NCI-H2196 treated with DMSO at 0.1 percent for 48 hours (cell line): ENCODE results near the gene MARCHF9.

Source experiments
- DNase-seq: peaks from one replicate; lab custom pipeline; 2025; ENCODE audit not compliant: unreplicated experiment; lab: John Stamatoyannopoulos, UW

The MARCHF9 gene

DNA sequence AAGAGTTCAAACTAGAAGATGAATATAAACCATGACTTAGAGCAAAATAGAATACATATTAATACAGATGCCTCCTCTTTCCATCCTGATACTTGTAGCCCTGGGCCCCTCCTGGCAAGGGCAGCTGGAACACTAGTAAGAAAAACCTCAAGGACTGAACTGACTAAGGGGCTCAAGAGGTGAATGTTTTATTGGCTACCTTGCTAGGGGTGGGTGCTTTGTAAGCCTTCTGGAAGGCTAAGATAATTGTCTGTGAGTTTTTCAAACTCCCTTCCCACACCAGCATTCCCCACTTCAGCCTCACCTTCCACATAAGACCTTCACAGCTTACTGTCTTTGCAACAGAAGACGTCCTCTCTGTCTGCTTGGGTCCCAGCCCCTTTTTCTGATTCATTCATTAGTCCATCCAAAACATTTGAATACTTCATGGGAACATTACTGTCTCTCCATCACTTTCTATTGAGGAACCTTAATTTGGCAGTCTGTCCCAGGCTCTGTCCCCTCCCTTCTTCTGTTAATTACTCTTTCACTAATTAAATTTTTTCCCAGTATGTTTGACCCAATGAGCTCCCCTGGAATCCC, 1.1 kb upstream of the MARCHF9 start:
- DNase-seq: no peak

DNA sequence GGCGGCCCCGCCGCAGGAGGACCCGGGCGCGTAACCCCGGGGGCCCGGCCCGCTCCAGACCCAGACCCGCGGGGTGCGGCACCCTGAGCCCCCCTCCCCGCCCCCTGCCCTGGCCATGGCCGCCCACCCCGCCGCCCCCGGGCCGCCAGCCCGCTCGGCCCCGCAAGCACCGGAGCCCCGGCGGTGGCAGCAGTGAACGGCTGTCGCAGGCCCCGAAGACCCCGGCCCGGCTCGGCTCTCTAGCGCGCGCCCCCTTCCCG, 221 bp downstream of the MARCHF9 start:
- no peak for DNase-seq

DNA sequence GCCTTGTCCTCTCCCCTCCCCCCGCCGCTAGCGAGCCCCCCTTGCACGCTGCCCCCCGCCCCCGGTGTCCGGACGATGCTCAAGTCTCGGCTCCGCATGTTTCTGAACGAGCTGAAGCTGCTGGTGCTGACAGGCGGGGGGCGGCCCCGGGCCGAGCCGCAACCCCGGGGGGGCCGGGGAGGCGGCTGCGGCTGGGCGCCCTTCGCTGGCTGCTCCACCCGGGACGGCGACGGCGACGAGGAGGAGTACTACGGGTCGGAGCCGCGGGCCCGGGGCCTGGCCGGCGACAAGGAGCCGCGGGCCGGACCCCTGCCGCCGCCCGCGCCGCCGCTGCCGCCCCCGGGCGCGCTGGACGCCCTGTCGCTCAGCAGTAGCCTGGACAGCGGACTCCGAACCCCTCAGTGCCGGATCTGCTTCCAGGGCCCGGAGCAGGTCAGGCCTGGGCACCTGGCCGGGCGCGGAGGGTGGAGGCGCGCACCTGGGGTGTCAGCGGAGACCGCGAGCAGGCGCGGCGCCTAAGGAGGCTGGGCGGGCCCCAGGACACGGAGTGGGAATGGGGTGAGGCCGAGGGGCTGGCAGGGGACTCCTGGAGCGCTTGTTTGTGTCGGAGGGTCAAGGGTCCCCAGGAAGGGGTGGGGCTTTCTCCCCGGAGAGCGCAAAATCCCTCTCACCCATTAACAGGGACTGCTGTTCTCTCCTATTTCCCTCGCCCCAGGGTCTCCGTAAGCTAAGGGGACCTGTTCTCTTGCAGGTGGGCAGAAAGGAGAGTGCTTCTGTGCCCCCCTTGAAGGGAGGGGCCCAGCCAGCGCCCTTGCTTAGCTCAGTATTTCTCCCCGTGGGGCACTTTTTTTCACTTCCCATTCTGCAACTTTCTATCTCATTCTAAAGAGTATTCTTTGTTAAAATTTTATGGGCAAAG, 810 bp downstream of the MARCHF9 start:
- no peak for DNase-seq

GRCh38 chr12:57756406-57757341, 1.8 kb downstream of the MARCHF9 start:
- DNase-seq: no peak

DNA sequence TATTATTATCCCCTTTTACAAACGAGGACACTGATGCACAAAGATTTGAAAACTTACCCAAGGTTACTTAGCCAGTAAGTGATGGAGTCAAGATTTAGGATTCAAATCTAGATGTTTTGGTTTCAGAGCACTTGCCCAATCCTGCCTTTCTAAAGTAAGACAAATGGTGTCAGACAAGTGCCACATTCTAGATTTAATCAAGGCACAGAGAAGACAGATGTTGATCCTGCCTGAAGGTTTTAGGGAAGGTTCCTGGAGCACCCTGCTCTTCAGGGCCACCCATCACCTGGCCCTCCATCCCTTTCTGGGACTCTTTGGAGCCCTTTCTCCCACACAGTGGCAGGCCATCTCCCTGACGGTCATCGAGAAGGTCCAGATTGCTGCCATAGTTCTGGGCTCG, 2.9 kb downstream of the MARCHF9 start:
- DNase-seq: no peak

DNA sequence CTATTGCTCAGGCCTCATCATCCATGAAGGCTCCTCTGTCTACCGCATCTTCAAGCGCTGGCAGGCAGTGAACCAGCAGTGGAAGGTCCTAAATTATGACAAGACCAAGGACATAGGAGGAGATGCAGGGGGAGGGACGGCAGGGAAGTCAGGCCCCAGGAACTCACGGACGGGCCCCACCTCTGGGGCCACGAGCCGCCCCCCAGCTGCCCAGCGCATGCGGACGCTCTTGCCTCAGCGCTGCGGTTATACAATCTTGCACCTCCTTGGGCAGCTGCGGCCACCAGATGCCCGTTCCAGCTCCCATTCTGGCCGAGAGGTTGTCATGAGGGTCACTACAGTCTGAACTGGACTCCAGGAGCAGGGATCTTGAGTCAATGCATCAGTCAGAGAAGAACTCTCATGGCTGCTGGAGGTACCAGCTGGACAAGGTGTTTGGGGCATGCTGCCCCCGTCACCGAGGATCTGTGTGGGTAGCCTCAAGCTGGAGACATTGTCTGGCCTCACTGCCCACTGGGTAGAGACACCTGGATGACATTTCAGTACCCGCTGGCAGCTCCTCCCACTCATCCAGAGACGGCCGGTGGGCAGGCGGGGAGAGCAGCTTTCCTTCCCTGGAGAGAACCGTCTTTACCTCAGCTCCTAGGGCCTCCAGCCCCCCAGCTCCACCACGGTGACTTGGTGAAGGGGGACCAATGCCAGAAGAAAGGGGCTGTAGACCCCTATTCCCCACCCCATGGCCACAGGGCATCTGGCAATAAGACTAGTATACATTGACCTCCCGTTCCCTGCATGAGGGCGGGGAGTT, 3.9 kb downstream of the MARCHF9 start:
- no peak for DNase-seq

DNA sequence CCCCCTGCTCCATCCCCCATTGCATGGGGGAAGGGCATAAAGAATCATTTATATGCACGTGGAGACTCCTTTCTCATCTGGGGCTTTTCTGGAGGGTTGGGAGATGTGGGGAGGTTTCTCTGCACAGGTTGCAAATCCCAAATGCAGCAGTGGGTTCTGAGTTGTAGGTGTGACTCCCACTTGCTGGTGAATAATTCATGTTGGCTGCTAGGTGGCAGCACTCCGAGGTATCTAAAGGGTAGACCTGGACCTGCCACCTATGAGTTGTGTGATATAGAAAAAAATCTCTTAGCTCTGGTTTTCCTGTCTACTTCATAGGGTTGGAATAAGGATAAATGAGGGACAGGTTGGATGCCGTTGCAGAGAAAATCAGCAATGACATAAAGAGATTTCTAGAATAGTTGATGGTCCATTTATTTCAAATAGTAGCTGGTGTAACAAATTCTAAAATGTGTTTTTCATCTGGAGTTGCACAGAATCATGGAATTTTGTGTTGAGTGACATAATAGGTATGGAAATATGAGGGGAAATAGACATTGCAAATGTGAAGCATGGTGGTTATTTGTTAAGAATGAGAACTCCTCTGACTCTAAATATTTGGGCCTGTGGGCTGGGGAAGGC, 4.6 kb downstream of the MARCHF9 start:
- DNase-seq: peak; percentile 40

DNA sequence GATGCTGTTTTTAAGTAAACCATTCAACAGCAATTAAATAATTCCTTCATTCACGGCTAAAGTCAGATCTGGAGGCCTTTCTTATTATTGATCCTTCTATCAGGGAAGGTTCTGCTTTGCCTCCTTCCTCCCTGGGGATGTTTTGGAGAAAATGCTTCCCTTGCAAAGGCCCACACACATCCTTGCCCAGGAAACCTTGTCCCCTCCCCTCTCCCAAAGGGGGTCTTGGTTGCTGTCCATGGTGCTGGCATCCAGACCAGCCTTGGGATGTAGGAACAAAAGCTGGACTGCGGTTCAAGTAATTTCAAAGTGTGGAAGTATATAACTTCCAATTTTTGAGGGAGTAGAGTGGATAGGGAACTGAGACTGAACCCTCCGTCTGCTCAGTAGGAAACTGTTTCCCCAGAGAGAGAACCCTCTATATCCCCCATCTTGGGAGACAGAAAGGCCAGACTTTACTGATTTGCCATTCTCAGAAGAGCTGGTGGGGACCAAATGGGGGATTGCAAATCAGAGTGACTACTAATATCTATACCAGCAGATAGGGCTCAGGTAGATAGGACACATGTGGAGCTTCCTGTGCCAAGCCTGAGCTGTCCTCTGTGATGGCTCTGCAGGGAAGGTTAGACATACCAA, 5.6 kb downstream of the MARCHF9 start:
- DNase-seq: no peak

DNA sequence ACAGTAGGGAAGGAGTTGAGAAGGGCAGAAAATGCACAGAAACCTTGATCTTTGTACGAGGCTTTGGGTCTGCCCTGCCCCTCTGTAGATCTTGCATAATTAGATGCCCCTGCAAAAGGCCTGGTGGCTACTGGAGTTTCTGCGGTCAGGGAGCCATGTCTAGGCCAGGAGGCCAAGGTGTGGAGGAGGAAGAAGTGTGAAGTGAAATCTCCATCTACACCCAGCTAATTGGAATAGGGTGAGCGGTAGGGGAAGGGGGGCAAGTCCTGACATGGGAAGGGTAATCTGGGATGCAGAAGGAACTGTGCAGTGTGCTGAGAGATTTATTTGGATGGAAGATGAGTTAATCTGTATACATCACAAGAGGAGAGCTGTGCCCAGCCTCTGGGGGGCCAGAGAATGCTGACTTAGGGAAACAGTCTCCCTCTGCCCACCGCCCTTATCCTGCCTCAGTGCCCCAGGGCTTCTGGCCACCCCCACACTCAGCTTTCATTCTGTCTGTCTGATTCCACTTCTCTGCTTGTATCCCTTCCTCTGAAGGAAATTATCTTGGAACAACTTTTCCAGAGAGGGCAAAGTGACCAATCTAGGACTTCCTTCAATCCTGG, 6.6 kb downstream of the MARCHF9 start:
- no peak for DNase-seq

DNA sequence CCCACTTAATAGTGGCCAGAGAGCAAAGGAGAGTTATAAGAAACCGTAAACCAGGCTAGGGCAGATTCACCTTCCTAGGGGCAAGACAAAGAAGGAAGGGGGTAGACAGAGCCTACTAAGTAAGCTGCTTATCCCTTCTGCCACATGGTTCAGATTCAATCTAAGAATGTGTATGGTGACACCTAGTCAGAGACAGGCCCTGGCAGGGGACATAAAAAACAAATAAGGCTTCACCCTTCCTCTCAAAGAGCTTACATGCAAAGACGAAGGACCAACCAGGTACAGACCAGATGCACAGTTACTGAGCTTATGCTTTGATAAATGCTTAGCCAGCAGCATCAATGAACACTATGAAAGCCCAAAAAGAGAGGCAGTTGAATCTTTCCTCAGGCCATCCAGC, 7.6 kb downstream of the MARCHF9 start:
- DNase-seq: no peak

- DNase-seq: no peak
These were observed 9.2 kb downstream of the MARCHF9 start for GRCh38 chr12:57763881-57764661.

GRCh38 chr12:57764662-57765002, 9.7 kb downstream of the MARCHF9 start:
- DNase-seq: no peak

DNA sequence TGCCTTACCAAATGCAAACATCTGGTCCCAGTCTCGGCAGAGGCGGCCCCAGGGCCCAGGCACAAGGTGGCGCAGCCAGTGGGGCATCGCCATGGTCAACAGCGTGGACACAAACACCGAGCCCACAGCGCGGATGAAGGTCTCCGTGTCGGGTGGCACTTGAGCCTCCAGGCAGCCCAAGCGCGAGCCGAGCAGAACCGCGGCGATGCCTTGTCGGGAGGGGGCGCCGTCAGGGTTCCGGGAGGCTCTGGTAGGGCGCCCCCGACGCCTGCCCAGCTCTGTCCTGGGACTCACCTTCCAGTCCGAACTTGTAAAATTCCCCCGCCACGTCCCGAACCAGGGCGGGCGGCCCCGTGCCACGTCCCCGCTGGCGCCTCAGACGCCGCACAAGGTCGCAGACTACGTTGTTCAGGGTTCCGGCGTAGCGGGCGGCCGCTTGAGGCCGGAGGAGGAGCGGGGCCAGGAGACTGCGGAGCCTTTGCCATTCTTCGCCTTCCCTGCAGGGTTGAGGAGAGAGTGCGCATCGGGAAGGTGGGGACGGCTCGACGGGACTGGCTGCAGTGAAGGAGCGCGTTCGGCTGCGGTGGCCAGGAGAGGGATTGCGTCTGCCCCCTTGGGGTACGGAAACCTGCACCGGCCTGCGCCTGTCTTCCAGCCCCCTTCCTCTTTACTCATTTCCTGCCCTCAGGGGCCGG, 10.2 kb downstream of the MARCHF9 start:
- no peak for DNase-seq

DNA sequence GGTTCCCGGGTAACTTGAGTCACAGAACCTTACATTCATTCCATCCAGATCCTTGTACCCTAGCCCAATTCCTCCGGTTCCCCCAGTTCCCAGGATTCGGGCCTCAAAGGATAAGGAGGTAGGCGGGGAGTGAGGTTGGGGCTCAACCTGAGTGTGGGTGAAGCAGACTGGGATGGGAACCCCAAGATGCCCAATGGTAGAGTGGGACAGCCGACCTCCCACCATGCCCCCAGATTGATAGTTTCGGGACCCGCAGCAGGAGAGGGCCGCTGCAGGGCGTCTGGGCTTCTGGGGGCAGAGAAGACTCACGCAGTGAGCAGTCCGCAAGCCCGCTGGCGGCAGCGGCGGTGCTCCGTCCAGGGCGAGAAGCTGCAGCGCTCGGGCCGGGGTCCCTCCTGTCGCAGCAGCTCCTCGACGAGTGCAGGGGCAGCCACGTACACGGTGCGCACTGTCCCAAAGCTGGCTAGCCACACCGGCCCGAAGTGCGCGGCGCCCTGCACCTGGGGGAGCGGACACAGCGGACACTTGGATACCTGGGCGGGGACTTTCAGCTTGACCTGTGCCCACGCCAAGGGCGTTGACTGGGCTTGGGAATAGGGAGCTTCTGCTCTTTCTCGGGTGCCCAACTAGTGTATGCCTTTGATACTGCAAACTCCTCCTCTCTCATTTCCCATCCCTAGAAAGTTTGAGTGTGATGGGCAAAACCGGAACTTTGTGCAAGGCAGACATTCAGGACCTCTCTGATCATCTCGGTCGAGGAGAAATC, 11.0 kb downstream of the MARCHF9 start:
- no peak for DNase-seq

- DNase-seq: no peak
These were observed 11.8 kb downstream of the MARCHF9 start, which contains the start of gene CYP27B1 for GRCh38 chr12:57766464-57767304. TSS of gene CYP27B1 (minus strand) at chr12:57767078. CDS start at chr12:57767041, 37 bp downstream.

DNA sequence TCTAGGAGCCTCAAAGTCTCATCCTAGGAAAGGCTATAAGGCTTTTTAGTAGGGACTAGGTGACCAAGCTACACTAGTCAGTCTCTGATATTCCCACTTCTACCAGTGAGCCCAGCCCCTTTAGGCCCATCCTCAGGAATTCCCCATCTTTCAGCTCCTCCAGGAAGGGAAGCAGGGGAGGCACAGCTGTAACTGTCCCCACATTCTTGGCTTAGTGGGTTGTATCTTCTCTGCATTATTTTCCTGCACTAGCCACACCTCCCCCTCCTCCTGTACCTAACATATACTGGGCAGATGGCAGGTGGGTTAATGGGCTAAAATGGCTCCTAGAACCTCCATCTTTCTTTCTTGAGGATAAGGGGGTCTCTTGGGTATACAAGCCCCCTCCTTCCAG, 12.4 kb downstream of the MARCHF9 start:
- DNase-seq: no peak

GRCh38 chr12:57767876-57768275, 13.0 kb downstream of the MARCHF9 start:
- DNase-seq: no peak
